Lower lobe of right lung (tissue), 2 donors: ENCODE measurements around the gene FRY. TPM values are rescaled to one million over a fixed set of nuclear protein-coding genes. Genes with fewer than 3 reads are reported as not detected.
A peak's percentile ranks its signal among the peaks of the same experiment; 100 is the strongest.

Experiments
- ATAC-seq, 2 donors: fragments of 200-7000 bp; cut with Tn5 transposase; one replicate each; pipeline ENCODE4 v1.9.1; 2020 to 2022; ENCODE audit warnings: mild to moderate bottlenecking in 2 of 2, moderate library complexity in 2 of 2
- DNase-seq: peaks from one replicate; pipeline ENCODE4 v3.0.0-alpha.2; 2020
- H3K27ac ChIP-seq: fragments of 200-600 bp; one replicate; pipeline ENCODE4 v1.8.0; 2022
- H3K27me3 ChIP-seq: fragments of 200-600 bp; one replicate; pipeline ENCODE4 v1.8.0; 2022; ENCODE audit warnings: low read depth
- H3K36me3 ChIP-seq: fragments of 200-600 bp; one replicate; pipeline ENCODE4 v1.8.0; 2022; ENCODE audit warnings: mild to moderate bottlenecking
- H3K4me1 ChIP-seq: fragments of 200-600 bp; one replicate; pipeline ENCODE4 v1.8.0; 2022
- H3K4me3 ChIP-seq: fragments of 200-600 bp; one replicate; pipeline ENCODE4 v1.8.0; 2022; ENCODE audit warnings: mild to moderate bottlenecking
- H3K9me3 ChIP-seq: fragments of 200-600 bp; one replicate; pipeline ENCODE4 v1.8.0; 2022
- CTCF ChIP-seq: fragments of 200-600 bp; IDR thresholded peaks from one replicate; pipeline ENCODE4 v1.8.0; 2022; ENCODE audit warnings: antibody characterized with exemption, mild to moderate bottlenecking
- intact Hi-C: fragments of 100-400 bp; cut with DNase I; formaldehyde crosslinking; loops from one replicate; pipeline ENCODE4 v1.11.0; 2022
- total RNA-seq: library from RNA; stranded (reverse); fragmentation: NEBNext Ultra II Directional; extraction: Animal tissue kit (Norgen Biotek cat#: 25700); gene quantifications from one replicate; pipeline ENCODE4 v1.2.1, GENCODE V29; 2021
- donor health status: DM: no; HTN: yes; CAD: no; lungs with severe emphysema.

The FRY gene
- total RNA-seq, 1 donor from 2014 or later: 93.7 TPM

GRCh38 chr13:32142115-32142514 lies 110.5 kb downstream of the FRY start:
- no peak for ATAC-seq
- intact Hi-C loops: no loop called here
- Histone ChIP-seq H3K27me3 (no peaks in the 10 kb centered on the region), H3K9me3 (no peaks in the 10 kb centered on the region), H3K4me1 (no peaks in the 10 kb centered on the region), H3K27ac (no peak overlapping the region), H3K4me3 (no peak overlapping the region), H3K36me3 (no peaks in the 10 kb centered on the region)
- DNase-seq: no peak
- TF ChIP-seq CTCF: no peak

GRCh38 chr13:32142956-32143375 lies 111.4 kb downstream of the FRY start:
- ATAC-seq: no peak
- TF ChIP-seq CTCF: no peak

GRCh38 chr13:32147193-32147592 lies 115.6 kb downstream of the FRY start:
- Histone ChIP-seq H3K4me1 (no peaks in the 10 kb centered on the region), H3K27me3 (no peaks in the 10 kb centered on the region), H3K36me3 (no peaks in the 10 kb centered on the region), H3K27ac (no peak overlapping the region), H3K4me3 (no peak overlapping the region), H3K9me3 (no peaks in the 10 kb centered on the region)
- intact Hi-C loops: no loop called here
- ATAC-seq (no peak), DNase-seq (no peak)
- no peak for TF ChIP-seq CTCF

More at GRCh38 chr13:32142956-32143375, 111.4 kb downstream of the FRY start:
- no peak overlapping the region for H3K27ac ChIP-seq
- H3K4me3 ChIP-seq: no peak overlapping the region
- H3K4me1 ChIP-seq: no peaks in the 10 kb centered on the region
- DNase-seq: no peak
- H3K27me3 ChIP-seq: no peaks in the 10 kb centered on the region
- no peaks in the 10 kb centered on the region for H3K9me3 ChIP-seq
- intact Hi-C loops: no loop called here
- no peaks in the 10 kb centered on the region for H3K36me3 ChIP-seq

GRCh38 chr13:32147976-32148375 lies 116.4 kb downstream of the FRY start:
- Histone ChIP-seq H3K4me3 (no peak overlapping the region), H3K4me1 (no peaks in the 10 kb centered on the region), H3K27ac (no peak overlapping the region), H3K36me3 (no peaks in the 10 kb centered on the region), H3K27me3 (no peaks in the 10 kb centered on the region), H3K9me3 (no peaks in the 10 kb centered on the region)
- DNase-seq: no peak
- ATAC-seq: no peak
- intact Hi-C loops: no loop called here
- no peak for TF ChIP-seq CTCF

GRCh38 chr13:32150239-32150638 lies 118.7 kb downstream of the FRY start:
- Histone ChIP-seq H3K27ac (no peak overlapping the region), H3K9me3 (no peaks in the 10 kb centered on the region), H3K36me3 (no peaks in the 10 kb centered on the region), H3K27me3 (no peaks in the 10 kb centered on the region), H3K4me3 (no peak overlapping the region), H3K4me1 (no peaks in the 10 kb centered on the region)
- intact Hi-C loops: no loop called here
- ATAC-seq (no peak), DNase-seq (no peak)
- TF ChIP-seq CTCF: no peak

- DNase-seq (no peak), ATAC-seq (peak; percentile 77 to 85)
- Histone ChIP-seq H3K27ac (no peak overlapping the region), H3K27me3 (no peaks in the 10 kb centered on the region), H3K36me3 (no peaks in the 10 kb centered on the region), H3K9me3 (no peaks in the 10 kb centered on the region), H3K4me3 (no peak overlapping the region), H3K4me1 (no peaks in the 10 kb centered on the region)
- intact Hi-C loops: no loop called here
- no peak for TF ChIP-seq CTCF
These were observed 119.2 kb downstream of the FRY start for GRCh38 chr13:32150794-32151193.
